Measurements from ENCODE around the gene KNOP1. TPM values are rescaled to one million over a fixed set of nuclear protein-coding genes. Genes with fewer than 3 reads are reported as not detected.

The KNOP1 gene
- total RNA-seq, 2 experiments from 2014 or later, result 19.7 to 33.2 TPM

- POLR2A ChIA-PET, result no interaction called here
- H3K4me3 ChIP-seq (ENCODE audit: low read depth, low read length, poor library complexity, severe bottlenecking), result no peak overlapping the region
- no peaks in the 10 kb centered on the region for H3K9me3 ChIP-seq (ENCODE audit: low read length)
Measured at GRCh38 chr16:19766988-19767387, 49.0 kb upstream of the KNOP1 start.

GRCh38 chr16:19766554-19766884 is 48.5 kb upstream of the KNOP1 start:
- no peak overlapping the region for H2AFZ ChIP-seq (ENCODE audit: low read length)
- no TSS peak for BruUV-seq (replicated peaks)
- no peaks in the 10 kb centered on the region for H4K20me1 ChIP-seq (ENCODE audit: insufficient read depth, low read length)
- no peaks in the 10 kb centered on the region for H3K36me3 ChIP-seq (ENCODE audit: insufficient read depth, low read length)
- H3K4me1 ChIP-seq (ENCODE audit: insufficient read depth, low read length, poor library complexity, severe bottlenecking), result no peaks in the 10 kb centered on the region
- H3K9me2 ChIP-seq (ENCODE audit: insufficient read depth, low read length), result no peaks in the 10 kb centered on the region
- H3K4me3 ChIP-seq (ENCODE audit: low read depth, low read length, poor library complexity, severe bottlenecking), result no peak overlapping the region
- H3K27ac ChIP-seq (ENCODE audit: low read depth, low read length, poor library complexity, severe bottlenecking), result no peak overlapping the region
- DNase-seq (ENCODE audit: low spot score), result no peak
- H3K79me2 ChIP-seq (ENCODE audit: insufficient read depth, low read depth, low read length), result no peaks in the 10 kb centered on the region
- CTCF ChIA-PET (ENCODE audit: unreplicated experiment), result no interaction called here
- intact Hi-C loops (cut with micrococcal nuclease; ENCODE audit: unreplicated experiment), result no loop called here
- no peaks in the 10 kb centered on the region for H3K9me3 ChIP-seq (ENCODE audit: low read length)
- no peak overlapping the region for H3K4me2 ChIP-seq (ENCODE audit: low read length)
- TF ChIP-seq EZH2phosphoT487 (IDR thresholded peaks at IDR 0.05; ENCODE audit: borderline replicate concordance, low read depth, low read length) (no peak), CTCF (conservative IDR thresholded peaks at IDR 0.05; ENCODE audit: low read length) (no peak)
- POLR2A ChIA-PET, result no interaction called here

More at GRCh38 chr16:19766988-19767387, 49.0 kb upstream of the KNOP1 start:
- Histone ChIP-seq H3K4me2 (ENCODE audit: low read length) (no peak overlapping the region), H3K79me2 (ENCODE audit: insufficient read depth, low read depth, low read length) (no peaks in the 10 kb centered on the region), H3K4me1 (ENCODE audit: insufficient read depth, low read length, poor library complexity, severe bottlenecking) (no peaks in the 10 kb centered on the region), H2AFZ (ENCODE audit: low read length) (no peak overlapping the region), H3K27ac (ENCODE audit: low read depth, low read length, poor library complexity, severe bottlenecking) (no peak overlapping the region), H3K9me2 (ENCODE audit: insufficient read depth, low read length) (no peaks in the 10 kb centered on the region), H3K36me3 (ENCODE audit: insufficient read depth, low read length) (no peaks in the 10 kb centered on the region), H4K20me1 (ENCODE audit: insufficient read depth, low read length) (no peaks in the 10 kb centered on the region)
- CTCF ChIA-PET (ENCODE audit: unreplicated experiment), result no interaction called here
- BruUV-seq (replicated peaks), result no TSS peak
- intact Hi-C loops (cut with micrococcal nuclease; ENCODE audit: unreplicated experiment), result no loop called here
- DNase-seq (ENCODE audit: low spot score), result no peak
- TF ChIP-seq CTCF (conservative IDR thresholded peaks at IDR 0.05; ENCODE audit: low read length), result no peak
- TF ChIP-seq EZH2phosphoT487 (IDR thresholded peaks at IDR 0.05; ENCODE audit: borderline replicate concordance, low read depth, low read length), result no peak

GRCh38 chr16:19765860-19766553 is 48.0 kb upstream of the KNOP1 start:
- H3K9me3 ChIP-seq (ENCODE audit: low read length), result no peaks in the 10 kb centered on the region
- POLR2A ChIA-PET, result interaction anchor here (0.6 kb wide), 1 partner anchor 1875 kb away, joined by 3 read pairs; no protein-coding TSS in a partner anchor
- BruUV-seq (replicated peaks), result no TSS peak
- no peak for DNase-seq (ENCODE audit: low spot score)
- no peaks in the 10 kb centered on the region for H3K36me3 ChIP-seq (ENCODE audit: insufficient read depth, low read length)
- no peaks in the 10 kb centered on the region for H3K79me2 ChIP-seq (ENCODE audit: insufficient read depth, low read depth, low read length)
- no peak overlapping the region for H3K27ac ChIP-seq (ENCODE audit: low read depth, low read length, poor library complexity, severe bottlenecking)
- intact Hi-C loops (cut with micrococcal nuclease; ENCODE audit: unreplicated experiment), result no loop called here
- H3K4me3 ChIP-seq (ENCODE audit: low read depth, low read length, poor library complexity, severe bottlenecking), result no peak overlapping the region
- no peaks in the 10 kb centered on the region for H4K20me1 ChIP-seq (ENCODE audit: insufficient read depth, low read length)
- no peak overlapping the region for H2AFZ ChIP-seq (ENCODE audit: low read length)
- H3K4me1 ChIP-seq (ENCODE audit: insufficient read depth, low read length, poor library complexity, severe bottlenecking), result no peaks in the 10 kb centered on the region
- H3K4me2 ChIP-seq (ENCODE audit: low read length), result no peak overlapping the region
- TF ChIP-seq CTCF (conservative IDR thresholded peaks at IDR 0.05; ENCODE audit: low read length), result no peak
- H3K9me2 ChIP-seq (ENCODE audit: insufficient read depth, low read length), result no peaks in the 10 kb centered on the region
- CTCF ChIA-PET (ENCODE audit: unreplicated experiment), result no interaction called here

Data from OCI-LY7 (cell line).